PC-9 (cell line): ENCODE data around the gene RHO. TPM values are rescaled to one million over a fixed set of nuclear protein-coding genes. Genes with fewer than 3 reads are reported as not detected.

Source experiments
- BruUV-seq: library from RNA; stranded (reverse); fragments of 400-500 nt; replicated peaks from 2 replicates; lab custom pipeline; 2021; lab: Mats Ljungman, UMichigan
- CTCF ChIA-PET: fragments of 300-600 bp; sonication (Branson Sonifier 250); formaldehyde crosslinking; loops from one replicate; lab custom pipeline; 2022; ENCODE audit warnings: antibody characterized with exemption; lab: Charles Lee
- POLR2A ChIA-PET: fragments of 300-600 bp; sonication (Branson Sonifier 250); formaldehyde crosslinking; loops from one replicate; lab custom pipeline; 2022; ENCODE audit warnings: antibody characterized with exemption; ENCODE audit not compliant: unreplicated experiment; lab: Charles Lee
- DNase-seq, 2 experiments: peaks; one replicate each; pipeline versions ENCODE4 v3.0.0 to v3.0.0-alpha.2; 2015 to 2022; ENCODE audit warnings: mixed read lengths in 1 of 2
- H2AFZ ChIP-seq: fragments of 200-600 bp; sonication (generic); 2 replicates; pipeline ENCODE4 v1.8.1; 2017; ENCODE audit warnings: antibody characterized with exemption
- H3F3A ChIP-seq: fragments of 200-600 bp; sonication (generic); 2 replicates; pipeline ENCODE4 v1.8.1; 2017; ENCODE audit warnings: antibody characterized with exemption, mild to moderate bottlenecking, low read depth; ENCODE audit not compliant: insufficient read depth
- H3K27ac ChIP-seq: fragments of 200-600 bp; sonication (generic); 2 replicates; pipeline ENCODE4 v1.6.1; 2016; ENCODE audit warnings: mixed run types
- H3K27me3 ChIP-seq: fragments of 200-600 bp; sonication (generic); 2 replicates; pipeline ENCODE4 v1.6.1; 2016; ENCODE audit warnings: low read depth, mixed run types; ENCODE audit not compliant: insufficient read depth
- H3K36me3 ChIP-seq: fragments of 200-600 bp; sonication (generic); 2 replicates; pipeline ENCODE4 v1.6.1; 2016; ENCODE audit warnings: low read depth, mixed run types
- H3K4me1 ChIP-seq: fragments of 200-600 bp; sonication (generic); replicated peaks from 2 replicates; pipeline ENCODE4 v1.6.1; 2016; ENCODE audit warnings: mixed run types; ENCODE audit not compliant: insufficient read depth
- H3K4me2 ChIP-seq: fragments of 200-600 bp; sonication (generic); 2 replicates; pipeline ENCODE4 v1.6.1; 2017; ENCODE audit warnings: mixed run types
- H3K4me3 ChIP-seq: fragments of 200-600 bp; sonication (generic); 2 replicates; pipeline ENCODE4 v1.6.1; 2016; ENCODE audit warnings: mixed run types
- H3K79me2 ChIP-seq: fragments of 200-600 bp; sonication (generic); 2 replicates; pipeline ENCODE4 v1.6.1; 2017; ENCODE audit warnings: low read depth, mixed run types
- H3K9me2 ChIP-seq: fragments of 200-600 bp; sonication (generic); 2 replicates; pipeline ENCODE4 v1.8.1; 2017; ENCODE audit warnings: mild to moderate bottlenecking; ENCODE audit not compliant: insufficient read depth
- H3K9me3 ChIP-seq: fragments of 200-600 bp; sonication (generic); 2 replicates; pipeline ENCODE4 v1.8.1; 2016; ENCODE audit warnings: low read depth; ENCODE audit not compliant: insufficient read depth
- H4K20me1 ChIP-seq: fragments of 200-600 bp; sonication (generic); 2 replicates; pipeline ENCODE4 v1.8.1; 2017; ENCODE audit not compliant: insufficient read depth
- CTCF ChIP-seq: fragments of 200-600 bp; sonication (generic); conservative IDR thresholded peaks from 2 replicates; pipeline ENCODE4 v1.6.1; 2017; ENCODE audit warnings: mixed run types, antibody characterized with exemption, mild to moderate bottlenecking, moderate library complexity
- EZH2 ChIP-seq: fragments of 200-600 bp; sonication (generic); IDR thresholded peaks from 2 replicates; pipeline ENCODE4 v1.8.0; 2017; ENCODE audit warnings: antibody characterized with exemption, low read depth
- intact Hi-C: fragments of 100-400 bp; cut with micrococcal nuclease; formaldehyde crosslinking; loops from one replicate; pipeline ENCODE4 v1.10.0; 2022; ENCODE audit not compliant: unreplicated experiment
- total RNA-seq: library from RNA; stranded (reverse); gene quantifications from 2 replicates; pipeline ENCODE4 v1.2.3, GENCODE V29; 2021

Gene RHO
- total RNA-seq, 1 experiment from 2014 or later: not detected

GRCh38 chr3:129552287-129553050 lies 24.0 kb downstream of the RHO start:
- Histone ChIP-seq H3K79me2 (no peaks in the 10 kb centered on the region), H3K9me3 (no peaks in the 10 kb centered on the region), H2AFZ (no peak overlapping the region), H3K27me3 (no peaks in the 10 kb centered on the region), H3K9me2 (no peaks in the 10 kb centered on the region), H3K36me3 (no peaks in the 10 kb centered on the region), H3K27ac (no peak overlapping the region), H3K4me2 (no peak overlapping the region), H4K20me1 (no peaks in the 10 kb centered on the region), H3K4me3 (no peak overlapping the region), H3F3A (no peaks in the 10 kb centered on the region), H3K4me1 (peaks cover 14% of the 10 kb centered on the region)
- DNase-seq: no peak
- TF ChIP-seq EZH2 (no peak), CTCF (no peak)
- intact Hi-C loops: no loop called here
- CTCF ChIA-PET: no interaction called here
- POLR2A ChIA-PET: no interaction called here
- no TSS peak for BruUV-seq

GRCh38 chr3:129553171-129553570 lies 24.7 kb downstream of the RHO start:
- peaks cover 17% of the 10 kb centered on the region for H3K4me1 ChIP-seq
- H3K9me2 ChIP-seq: no peaks in the 10 kb centered on the region
- no peak for DNase-seq
- no peaks in the 10 kb centered on the region for H3K79me2 ChIP-seq
- POLR2A ChIA-PET: no interaction called here
- no peaks in the 10 kb centered on the region; the same call in 1 of the 2 replicates for H3F3A ChIP-seq
- TF ChIP-seq EZH2 (no peak), CTCF (no peak)
- H3K4me3 ChIP-seq: no peak overlapping the region
- H3K27ac ChIP-seq: no peak overlapping the region
- no peak overlapping the region for H3K4me2 ChIP-seq
- CTCF ChIA-PET: no interaction called here
- H3K36me3 ChIP-seq: no peaks in the 10 kb centered on the region
- no peaks in the 10 kb centered on the region for H3K9me3 ChIP-seq
- no peak overlapping the region for H2AFZ ChIP-seq
- no peaks in the 10 kb centered on the region for H3K27me3 ChIP-seq
- no TSS peak for BruUV-seq
- intact Hi-C loops: no loop called here
- no peaks in the 10 kb centered on the region for H4K20me1 ChIP-seq

GRCh38 chr3:129553719-129554118 lies 25.3 kb downstream of the RHO start:
- CTCF ChIA-PET: no interaction called here
- Histone ChIP-seq H3K4me2 (no peak overlapping the region), H4K20me1 (no peaks in the 10 kb centered on the region)

More at GRCh38 chr3:129553719-129554118, 25.3 kb downstream of the RHO start:
- Histone ChIP-seq H3K36me3 (no peaks in the 10 kb centered on the region), H3F3A (no peaks in the 10 kb centered on the region; the same call in 1 of the 2 replicates), H2AFZ (no peak overlapping the region), H3K9me2 (no peaks in the 10 kb centered on the region), H3K9me3 (no peaks in the 10 kb centered on the region), H3K27ac (no peak overlapping the region), H3K4me3 (no peak overlapping the region), H3K79me2 (no peaks in the 10 kb centered on the region), H3K4me1 (peaks cover 22% of the 10 kb centered on the region), H3K27me3 (no peaks in the 10 kb centered on the region)
- BruUV-seq: no TSS peak
- intact Hi-C loops: no loop called here
- POLR2A ChIA-PET: no interaction called here
- TF ChIP-seq EZH2 (no peak), CTCF (no peak)
- DNase-seq: no peak
